ENCODE data around the gene C19orf81. TPM values are rescaled to one million over a fixed set of nuclear protein-coding genes. Genes with fewer than 3 reads are reported as not detected.

The C19orf81 gene
- total and polyA plus RNA-seq, 2 of the 8 experiments (the other 6 are each of a cell fraction or from before 2014, with no cell fraction given): 11.7 to 13.0 TPM

DNA sequence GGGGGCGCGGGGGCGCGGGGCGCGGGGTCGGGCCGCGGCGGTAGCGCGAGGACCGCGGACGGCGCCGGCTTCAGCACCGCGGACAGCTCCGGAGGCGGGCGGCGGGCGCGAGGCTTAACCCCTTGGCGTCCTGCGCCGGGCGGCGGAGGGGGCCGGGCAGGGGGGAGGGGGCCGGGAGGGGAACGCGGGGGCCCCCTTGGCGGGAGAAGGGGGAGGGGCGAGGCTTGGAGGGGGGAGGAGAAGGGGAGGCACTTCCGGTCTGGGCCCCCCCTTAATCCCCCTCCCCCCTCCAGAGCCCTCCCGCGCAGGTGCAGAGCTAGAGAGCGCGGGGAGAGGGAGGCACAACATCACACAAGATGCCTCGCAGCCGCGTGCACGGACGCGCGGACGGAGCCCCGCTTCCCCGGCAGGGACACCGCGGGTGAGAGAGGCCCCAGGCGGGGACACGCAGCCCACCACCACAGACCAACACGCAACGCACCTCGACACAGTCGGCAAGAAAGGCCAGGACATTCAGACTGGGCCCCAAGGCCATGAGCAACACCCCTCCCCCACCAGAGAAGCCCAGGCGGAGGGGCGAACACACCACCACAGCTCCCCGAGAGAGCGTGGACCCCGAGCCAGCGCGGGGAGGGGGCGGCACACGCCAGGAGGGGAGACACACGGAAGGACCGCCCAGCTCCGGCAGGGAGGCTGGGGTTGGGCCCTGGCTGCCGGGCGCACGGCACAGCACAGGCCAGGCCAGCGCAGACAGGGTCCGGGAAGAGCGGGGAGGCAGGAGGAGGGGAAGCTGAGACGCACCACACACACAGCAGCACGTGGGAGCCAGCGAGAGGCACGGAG lies 46.2 kb downstream of the C19orf81 start (continued):
- TF ChIP-seq RNF2 (IDR thresholded peaks at IDR 0.05; ENCODE audit: borderline replicate concordance, low read depth, low read length, missing control alignments, poor library complexity, severe bottlenecking) (no peak), BCL11A (IDR thresholded peaks at IDR 0.05; ENCODE audit: low read depth in 2 of 2, low read length in 2 of 2) (no peak), FOSL1 (IDR thresholded peaks at IDR 0.05; ENCODE audit: insufficient read depth, low read depth, low read length) (no peak), CREB1 (IDR thresholded peaks at IDR 0.05) (no peak), CHD7 (IDR thresholded peaks at IDR 0.05; ENCODE audit: insufficient replicate concordance, low read length) (no peak)
- TF ChIP-seq, protein P1, sequence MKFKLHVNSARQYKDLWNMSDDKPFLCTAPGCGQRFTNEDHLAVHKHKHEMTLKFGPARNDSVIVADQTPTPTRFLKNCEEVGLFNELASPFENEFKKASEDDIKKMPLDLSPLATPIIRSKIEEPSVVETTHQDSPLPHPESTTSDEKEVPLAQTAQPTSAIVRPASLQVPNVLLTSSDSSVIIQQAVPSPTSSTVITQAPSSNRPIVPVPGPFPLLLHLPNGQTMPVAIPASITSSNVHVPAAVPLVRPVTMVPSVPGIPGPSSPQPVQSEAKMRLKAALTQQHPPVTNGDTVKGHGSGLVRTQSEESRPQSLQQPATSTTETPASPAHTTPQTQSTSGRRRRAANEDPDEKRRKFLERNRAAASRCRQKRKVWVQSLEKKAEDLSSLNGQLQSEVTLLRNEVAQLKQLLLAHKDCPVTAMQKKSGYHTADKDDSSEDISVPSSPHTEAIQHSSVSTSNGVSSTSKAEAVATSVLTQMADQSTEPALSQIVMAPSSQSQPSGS (IDR thresholded peaks at IDR 0.05; ENCODE audit: low read length): no peak
